Fibroblast of peridontal ligament (primary cell): ENCODE data around the gene ANKRD9.

Source experiments
- DNase-seq: peaks from one replicate; pipeline ENCODE4 v3.0.0-alpha.2; 2010; ENCODE audit errors: extremely low read depth

The ANKRD9 gene

DNA sequence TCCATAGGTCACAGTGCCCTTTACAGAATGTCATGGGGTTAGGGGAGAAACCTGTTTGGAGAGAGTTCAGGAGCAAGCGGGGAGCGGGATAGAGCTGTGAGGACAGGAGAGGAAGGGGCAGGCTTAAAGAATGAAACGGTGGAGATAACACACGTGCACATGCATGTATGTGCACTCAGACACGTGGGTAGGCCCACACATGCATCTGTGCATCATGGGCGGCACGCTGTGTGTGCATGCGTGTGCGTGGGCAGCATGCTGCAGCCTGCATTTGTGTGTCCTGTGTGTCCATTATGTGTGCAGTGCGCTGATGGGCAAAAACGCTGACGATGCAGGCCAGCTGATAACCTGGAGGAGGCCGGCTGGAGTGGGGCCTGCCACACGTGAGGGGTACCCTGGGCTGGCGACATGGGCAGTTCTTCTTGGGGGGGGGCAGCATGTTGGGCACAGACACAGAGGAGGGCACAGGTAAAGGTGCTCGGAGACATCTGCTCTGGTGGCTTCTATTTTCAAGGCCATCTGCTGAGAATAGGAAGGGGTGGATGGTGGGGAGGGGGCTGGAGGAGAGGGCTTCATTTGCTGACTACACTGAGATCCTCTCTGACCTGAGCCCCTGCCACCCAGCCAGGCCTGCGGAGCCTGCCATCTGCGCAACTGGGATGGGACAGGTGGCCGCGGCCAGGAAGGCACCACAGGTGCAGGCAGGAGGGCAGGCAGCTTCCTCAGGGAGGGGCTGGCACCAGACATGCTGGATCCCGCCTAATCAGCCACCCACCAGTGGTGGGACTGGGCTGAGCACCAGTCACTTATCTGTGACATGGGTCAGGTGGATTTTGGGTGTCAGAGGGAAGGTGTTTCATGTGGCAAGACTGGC, 4.6 kb upstream of the ANKRD9 start:
- DNase-seq = no peak

DNA sequence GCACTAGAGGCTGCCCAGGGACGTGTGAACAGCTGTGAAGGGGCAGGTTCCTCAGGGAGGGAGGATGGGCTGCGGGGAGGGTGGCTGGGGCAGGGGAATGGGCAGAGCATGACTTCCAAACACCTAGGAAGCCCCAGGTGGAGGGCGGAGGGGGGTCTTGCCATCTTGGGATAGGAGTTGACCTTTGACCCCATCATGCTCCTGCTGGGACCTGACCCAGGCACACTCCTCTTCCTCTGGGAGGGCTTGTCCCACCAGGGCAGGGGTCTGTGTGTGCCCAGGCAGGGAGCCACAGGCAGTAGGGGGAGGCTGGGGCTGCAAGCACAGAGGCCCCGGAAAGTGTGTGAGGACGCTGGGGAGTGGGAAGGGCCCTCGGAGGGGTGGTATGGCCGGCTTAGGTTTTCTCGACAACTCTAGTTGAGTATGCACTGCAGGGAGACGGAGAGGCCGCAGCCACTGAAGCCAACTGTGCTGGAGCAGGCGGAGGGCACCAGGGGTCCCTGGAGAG, 3.3 kb upstream of the ANKRD9 start:
- DNase-seq = no peak

DNA sequence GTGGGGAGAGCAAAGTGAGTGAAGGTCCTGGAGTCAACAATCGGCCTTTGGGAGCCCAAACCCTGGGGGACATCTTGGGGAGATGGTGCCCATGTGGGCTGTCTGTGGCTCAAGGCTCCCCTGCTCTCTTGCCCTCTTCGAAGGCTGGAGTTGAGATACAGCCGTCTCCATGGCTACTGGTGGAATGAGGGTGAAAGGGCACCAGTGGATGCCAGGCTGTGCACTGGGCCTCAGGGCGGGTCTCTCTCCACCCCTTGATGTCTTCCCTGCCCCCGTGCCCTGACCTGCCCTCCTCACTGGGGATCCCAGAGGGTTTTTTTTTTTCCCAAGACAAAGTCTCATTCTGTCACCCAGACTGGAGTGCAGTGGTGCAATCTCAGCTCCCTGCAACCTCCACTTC, 2.0 kb upstream of the ANKRD9 start:
- DNase-seq = no peak

DNA sequence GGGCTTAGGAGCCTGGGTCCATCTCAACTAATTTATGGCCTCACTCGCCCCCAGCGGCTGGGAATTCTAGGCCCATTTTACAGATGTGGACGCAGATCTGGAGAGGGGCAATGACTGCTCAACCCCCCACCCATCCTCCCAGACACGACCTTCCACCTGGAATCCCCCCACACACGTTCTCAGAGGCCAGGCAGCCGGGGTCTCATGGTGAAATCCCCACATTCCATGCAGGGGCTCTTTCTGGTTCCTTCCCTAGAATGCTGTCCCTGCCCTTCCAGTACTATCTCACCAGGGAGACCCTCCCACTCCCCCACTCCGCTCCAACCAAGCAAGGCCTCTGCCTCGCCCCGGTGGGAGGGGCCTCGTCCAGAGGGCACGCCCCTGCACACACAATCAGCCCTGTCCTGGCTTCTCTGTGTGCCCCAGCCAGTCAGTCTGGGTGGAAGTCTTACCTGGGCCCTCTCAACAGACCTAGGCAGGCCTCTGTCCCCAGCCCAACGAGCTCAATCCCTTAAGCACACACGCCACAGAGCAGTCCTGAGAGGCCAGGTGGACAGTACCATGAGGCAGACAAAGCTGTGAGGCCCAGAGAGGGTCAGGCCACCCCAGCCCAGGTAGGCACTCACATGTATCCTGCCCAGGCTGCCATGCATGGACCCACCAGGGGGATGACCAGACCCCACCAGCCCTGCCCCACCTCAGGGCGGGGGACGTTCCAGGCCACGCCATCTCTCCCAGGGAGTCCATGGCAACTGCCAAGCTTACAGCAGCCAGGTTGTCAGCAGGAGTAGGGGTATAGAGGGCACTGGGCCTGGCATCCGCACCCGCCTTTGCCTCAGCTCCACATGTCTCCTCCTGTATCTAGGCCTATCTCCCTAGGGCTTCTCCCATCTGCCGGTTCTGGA, 1.3 kb upstream of the ANKRD9 start:
- DNase-seq = no peak

DNA sequence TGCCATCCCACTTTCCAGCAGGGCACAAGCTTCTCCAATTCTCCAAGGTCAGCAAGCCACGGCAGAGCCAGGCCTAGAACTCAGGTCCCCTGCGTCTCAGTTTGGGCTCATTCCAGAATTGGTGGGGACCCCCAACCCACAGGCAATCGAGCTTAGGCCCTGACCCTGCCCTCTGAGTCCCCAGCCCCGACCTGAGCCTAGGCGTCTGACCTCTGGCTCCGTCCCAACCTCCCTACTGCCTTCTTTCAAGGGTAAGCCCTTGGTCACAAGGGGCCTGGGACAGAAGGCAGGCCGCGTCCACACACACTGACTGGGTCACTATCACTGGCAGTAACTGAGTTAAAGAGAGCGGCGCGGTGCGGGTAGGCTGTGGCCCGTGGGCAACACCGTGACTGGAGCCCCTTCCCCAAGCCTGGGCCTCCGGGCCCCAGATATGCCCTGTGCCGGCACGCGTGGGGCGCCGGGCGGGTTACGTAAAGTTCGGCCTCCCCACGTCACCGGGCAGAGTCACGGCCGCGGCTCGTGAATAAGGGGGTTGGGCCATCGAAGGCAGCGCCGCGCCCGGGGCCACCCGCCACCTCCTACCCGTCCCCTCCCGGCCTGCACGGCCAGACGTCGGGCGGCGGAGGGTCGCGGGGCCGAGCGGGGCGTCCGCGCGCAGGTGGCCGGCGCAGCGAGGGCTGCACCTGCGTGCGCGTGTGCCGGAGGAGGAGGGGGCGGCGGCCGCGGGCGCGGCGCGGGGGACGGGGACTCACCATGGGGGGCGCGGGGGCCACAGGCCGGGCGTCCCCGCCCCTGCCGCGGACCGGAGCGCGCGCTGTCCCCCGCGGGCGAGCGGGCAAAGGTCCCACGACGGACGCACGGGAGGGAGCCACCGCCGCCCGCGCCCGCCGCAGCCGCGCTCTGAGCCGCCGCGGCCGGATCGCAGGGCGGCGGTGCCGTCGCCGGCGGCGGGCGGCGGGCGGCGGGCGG, 516 bp downstream of the ANKRD9 start:
- peak; percentile 40 for DNase-seq

DNA sequence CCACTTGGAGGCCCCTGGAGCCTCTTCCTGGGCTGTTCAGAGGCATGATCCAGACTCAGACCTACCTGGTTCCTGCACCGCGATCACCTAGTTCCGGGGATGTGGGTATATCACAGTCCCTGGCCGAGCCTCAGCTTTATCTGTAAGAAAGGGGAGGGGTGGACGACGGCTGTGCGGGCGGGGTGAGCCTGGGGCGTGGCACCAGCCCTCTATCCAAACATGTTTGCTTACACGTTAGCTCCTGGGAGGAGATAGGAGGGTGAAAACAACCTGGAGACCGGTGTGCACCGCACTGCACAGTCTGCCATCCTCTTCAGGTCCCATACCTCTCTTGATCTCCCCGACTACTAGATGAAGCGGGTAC, 1.2 kb downstream of the ANKRD9 start:
- DNase-seq = no peak

DNA sequence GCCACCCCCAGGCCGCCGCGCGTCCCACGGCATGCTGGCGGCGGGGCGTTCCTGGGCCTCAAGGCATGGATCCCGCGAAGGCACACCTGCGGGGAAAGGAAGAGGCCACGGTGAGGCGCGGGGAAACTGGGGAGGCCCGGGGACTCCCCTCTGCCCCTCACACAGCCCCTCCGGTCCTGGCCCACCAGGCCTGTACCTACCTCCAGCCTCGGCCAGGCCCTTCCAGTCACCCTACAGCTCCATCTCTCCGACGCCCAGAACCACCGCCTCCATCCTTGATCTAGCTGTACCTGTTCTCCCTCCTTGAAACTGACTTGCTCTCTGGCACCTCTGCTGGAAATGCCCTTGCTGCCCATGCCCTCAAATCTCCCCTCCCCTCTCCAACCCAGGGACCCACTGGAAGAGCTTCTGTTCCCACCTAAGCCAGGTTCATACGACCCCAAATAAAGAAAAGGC, 1.7 kb downstream of the ANKRD9 start:
- DNase-seq = no peak

DNA sequence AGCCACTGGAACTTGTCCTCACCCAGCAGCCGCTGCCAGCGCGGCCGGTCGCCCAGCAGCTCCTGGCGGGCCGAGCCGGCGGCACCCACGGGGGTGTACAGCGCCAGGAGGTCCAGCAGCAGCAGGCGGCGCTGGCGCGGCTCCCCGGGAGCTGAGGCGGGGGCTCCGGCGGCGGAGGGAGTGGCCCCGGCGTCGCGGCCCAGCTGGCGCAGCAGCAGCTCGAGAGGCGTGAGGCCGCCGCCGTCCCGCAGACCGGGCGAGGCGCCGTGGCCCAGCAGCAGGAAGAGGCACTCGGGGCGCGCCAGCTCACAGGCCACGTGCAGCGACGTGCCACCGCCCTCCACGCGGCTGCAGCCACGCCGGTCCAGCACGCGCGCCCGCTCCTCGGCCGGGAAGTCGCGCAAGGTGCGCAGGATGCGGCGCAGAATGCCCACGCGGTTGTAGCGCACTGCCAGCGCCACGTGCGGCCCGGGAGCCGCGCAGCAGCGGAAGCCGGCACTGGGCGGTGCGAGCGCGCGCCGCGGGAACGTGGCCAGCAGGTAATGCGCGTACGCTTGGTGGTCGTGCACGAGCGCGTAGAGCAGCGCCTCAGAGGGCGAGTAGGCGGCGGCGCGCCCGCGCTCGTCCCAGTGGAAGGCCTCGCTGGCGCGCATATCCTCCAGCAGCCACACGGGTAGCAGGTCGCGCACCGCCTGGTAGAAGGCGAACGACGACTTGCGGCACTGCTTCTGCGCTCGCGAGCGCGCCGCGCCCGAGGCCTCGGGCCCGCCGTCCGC, 2.3 kb downstream of the ANKRD9 start:
- DNase-seq = no peak

DNA sequence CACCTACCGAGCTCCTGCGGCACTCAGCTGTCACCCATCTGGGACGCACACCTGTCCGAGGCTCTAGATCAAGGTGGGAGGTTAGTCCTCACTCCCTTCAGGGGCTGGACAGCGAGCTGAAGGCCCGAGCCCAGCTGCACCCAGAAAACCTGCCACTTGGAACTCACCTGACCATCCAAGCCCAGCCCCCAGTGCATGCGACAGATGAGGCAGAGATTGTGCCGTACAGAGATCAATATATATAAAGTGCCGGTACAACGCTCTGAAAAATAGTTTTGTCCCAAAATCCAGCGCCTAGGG, 3.0 kb downstream of the ANKRD9 start:
- DNase-seq = no peak

DNA sequence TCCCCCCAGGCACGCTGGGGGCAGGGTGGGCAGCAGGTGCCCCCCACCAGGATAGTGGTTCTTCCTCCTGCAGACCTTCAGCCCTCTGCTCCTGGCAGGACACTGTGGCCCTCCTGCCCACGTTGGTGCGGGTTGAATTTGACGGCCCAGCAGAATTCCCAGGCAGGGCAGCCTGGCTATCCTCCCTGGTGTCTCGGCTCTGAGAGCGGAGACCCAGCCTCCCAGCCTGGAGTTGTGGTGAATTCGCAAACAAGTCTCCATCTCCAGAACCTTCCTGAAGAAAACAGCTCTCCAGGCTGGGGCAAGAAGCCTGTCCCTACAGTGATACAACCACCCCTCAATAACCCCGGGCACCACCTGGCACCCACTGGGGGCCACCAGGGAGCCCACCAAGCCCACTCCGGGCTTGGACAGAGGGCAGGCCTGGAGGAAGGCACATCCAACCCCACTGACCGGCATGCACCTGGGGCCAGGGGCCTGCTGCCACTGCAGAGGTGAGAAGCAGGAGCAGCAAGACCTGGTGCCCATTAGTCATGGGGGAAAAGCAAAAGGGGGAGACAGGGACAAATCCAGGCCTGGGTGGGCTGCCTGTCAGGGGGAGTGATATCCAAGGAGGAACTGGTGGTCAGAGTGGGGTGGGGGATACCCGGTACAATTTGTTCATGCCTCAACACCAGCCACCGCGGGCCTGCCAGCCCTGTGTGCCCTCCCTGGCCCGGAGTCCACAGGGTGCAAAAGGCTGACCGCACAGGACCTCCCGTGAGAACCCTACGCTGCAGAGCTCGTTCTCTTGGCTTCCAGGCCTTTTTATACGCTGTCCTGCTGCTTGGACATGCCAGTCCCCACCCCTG, 3.6 kb downstream of the ANKRD9 start:
- DNase-seq = no peak

DNA sequence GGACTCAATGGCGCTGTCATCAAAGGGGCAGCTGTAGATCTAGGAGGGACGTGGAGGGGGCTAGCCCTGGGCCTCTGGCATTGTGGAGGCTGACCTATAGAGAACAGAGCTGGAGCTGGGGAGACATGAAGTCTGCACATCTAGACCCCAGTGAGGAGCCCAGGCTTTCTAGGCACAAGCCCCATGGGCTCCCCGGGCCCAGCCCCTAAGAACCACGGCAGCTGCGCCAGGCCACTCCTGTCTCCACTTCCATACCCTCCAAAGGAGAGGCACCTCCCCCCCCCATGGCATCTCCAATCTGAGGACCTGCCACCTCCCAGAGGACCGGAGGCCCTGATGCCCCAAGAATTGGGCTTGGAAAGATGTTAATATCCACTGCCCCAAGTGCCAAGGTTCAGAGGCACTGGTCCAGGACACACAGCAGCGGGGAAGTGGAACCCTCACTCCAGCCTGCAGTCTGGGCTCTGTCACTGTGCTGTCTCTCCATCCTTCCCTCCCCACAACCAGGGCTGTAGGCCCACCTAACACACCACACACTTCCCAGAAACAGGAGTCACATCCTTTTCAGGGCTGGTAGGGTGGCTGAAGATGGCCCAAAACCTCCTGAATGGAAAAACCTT, 4.5 kb downstream of the ANKRD9 start:
- no peak for DNase-seq

DNA sequence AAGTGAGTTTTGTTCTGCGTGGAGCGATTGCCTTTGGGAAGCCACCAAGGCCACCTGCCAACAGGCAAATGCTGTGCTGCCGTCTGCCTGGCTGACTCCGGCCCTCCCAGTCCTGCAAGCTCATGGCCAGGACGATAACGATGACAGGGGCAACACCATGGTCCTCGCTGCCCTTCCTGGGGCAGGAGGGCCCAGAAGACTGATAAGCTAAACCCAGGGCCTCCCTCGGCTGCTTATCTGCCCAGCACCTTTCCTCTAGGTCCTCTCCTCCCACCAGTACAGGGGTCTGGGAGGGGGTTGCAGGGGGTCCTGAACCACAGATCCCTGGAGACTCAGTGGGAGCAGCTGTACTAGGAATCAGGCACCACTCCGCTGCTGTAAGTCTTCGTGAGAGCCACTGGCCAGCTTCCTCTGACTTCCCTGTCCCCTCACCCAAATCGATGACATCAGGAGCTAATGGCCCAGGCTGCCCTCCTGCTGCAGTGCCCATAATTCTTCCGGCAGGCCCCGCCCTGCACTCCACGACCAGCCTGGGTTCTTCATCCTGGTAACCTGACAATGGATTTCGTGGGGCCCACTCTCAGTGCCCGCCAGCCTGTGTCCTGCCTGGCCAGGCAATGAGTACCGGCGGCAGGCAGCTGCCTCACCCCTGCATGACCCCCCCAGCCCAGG, 5.1 kb downstream of the ANKRD9 start:
- DNase-seq = no peak

DNA sequence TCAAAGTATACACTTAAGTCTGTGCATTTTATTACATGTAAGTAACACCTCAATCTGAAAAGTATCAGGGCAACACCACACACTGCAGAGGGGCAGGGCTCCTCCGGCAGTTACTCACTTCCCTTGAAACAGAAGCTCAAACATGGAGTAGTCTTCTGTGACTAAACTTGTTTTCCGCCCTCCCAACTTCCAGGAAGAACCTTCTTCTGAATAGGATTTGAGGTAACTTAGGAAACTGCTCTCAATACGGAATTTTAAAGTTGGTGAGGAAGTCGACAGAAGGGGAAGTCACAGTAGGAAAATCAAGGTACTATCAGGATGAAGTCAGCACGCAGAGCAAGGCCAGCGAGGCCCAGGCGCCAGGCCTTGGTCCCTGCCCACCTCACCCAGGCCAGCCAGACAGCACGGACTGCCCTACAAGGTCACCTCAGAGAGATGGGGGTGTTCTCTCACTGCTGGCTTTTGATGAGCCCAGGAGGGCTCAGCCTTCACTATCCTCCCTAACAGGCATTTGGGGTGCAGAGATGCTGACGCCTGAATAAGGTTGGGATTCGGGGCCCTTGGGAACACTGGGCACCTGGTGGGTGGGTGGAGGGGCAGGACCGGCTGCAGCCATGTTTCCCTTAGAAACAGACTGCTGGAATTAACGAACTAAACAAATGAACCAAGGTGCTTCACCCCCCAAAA, 5.8 kb downstream of the ANKRD9 start:
- DNase-seq = no peak

DNA sequence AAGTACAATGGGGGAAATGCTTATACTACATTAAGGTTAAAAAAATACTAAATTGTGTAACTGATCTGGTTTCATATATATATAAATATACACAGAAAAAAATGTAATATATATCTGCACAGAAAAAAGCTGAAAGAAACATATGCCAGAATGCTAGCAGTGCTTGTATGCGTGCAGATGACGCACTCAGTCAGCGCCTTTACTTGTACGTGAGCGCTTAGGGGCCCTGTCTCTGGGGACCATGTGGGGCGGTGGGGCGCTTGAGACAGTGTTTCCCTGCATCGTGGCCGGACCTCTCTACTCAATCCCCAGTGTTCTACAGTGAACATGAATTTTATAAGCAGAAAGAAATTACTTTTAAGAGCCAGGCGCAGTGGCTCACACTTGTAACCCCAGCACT, 7.0 kb downstream of the ANKRD9 start:
- DNase-seq = no peak

DNA sequence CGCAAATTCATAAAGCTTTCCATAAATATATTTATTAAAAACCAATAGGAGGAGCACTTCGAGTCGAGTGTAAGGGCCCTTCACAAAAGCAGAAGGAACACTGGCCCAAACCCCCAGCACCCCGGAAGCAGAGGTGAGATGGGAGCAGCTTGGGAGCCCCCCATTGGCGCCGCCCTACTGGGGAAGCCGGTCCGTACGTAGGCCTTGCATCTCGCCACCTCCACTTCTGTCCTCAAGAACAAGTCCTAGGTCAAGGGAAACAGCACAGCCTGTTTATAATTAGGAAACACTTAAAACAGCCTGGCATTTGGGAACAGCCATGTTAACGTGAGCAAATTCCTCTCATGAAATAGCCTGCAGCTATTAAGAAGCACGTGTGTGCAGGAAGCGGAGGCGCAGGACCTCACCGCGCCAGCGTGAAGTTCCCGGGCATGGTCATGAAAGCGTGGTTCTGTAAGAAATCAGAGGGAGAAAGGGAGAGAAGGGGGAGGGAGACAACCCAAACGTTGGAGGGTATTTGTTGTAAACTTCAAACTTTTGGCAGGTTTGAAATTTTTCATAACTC, 7.7 kb downstream of the ANKRD9 start:
- no peak for DNase-seq

DNA sequence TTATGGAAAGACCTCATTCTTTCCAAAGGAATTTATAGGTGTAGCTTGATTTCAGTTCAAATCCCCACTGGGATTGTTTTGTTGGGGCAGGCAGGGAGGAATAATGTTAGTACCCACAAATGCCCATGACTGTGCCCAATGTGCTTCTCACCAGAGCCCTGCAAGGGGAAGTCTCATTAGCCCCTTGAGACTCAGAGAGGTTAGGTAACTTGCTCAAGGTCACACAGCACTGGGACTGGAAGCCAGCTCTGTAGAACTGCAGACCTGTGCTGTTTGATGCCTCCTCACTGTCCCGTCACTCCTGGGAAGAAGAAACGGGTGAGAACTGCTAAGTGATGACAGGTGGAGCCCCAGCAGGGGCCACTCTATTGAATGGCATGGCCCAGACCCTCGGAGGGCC, 8.9 kb downstream of the ANKRD9 start:
- no peak for DNase-seq

DNA sequence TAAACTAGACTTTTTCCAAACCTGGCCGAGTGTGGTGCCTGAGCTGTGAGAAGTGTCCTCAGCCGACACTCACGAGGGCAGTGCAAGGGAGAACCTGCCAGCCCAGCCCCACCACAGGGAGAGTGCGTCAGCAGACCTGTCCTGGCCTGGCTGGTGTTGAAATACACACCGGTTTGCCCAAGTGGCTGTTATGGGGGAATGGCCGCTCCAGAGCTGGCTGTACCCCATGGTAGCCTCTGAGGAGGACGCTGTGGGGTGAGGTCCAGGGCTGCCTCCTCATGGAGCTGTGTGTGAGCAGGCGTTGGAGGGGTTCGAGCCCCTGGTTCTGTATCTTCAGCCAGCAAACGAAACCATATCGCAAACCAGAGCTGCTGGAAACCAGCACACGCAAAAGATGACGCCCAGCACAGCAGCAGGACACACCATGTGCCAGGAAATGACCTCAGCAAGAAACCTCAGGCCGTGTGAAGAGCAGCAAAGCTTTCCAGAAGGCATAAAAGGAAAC, 9.4 kb downstream of the ANKRD9 start:
- DNase-seq = peak; percentile 24
